Cardiac ventricle fibroblast (primary cell): ENCODE results near the gene CHTOP. TPM values are rescaled to one million over a fixed set of nuclear protein-coding genes. Genes with fewer than 3 reads are reported as not detected.

ENCODE experiments used
- total RNA-seq: library from RNA; depleted of rRNA; stranded (reverse); fragments of >200 nt; gene quantifications from 2 replicates; pipeline ENCODE4 v1.2.3, GENCODE V29; 2015

The CHTOP gene, protein sequence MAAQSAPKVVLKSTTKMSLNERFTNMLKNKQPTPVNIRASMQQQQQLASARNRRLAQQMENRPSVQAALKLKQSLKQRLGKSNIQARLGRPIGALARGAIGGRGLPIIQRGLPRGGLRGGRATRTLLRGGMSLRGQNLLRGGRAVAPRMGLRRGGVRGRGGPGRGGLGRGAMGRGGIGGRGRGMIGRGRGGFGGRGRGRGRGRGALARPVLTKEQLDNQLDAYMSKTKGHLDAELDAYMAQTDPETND
- total RNA-seq, result 24.5 and 27.5 TPM in 2 replicates

DNA sequence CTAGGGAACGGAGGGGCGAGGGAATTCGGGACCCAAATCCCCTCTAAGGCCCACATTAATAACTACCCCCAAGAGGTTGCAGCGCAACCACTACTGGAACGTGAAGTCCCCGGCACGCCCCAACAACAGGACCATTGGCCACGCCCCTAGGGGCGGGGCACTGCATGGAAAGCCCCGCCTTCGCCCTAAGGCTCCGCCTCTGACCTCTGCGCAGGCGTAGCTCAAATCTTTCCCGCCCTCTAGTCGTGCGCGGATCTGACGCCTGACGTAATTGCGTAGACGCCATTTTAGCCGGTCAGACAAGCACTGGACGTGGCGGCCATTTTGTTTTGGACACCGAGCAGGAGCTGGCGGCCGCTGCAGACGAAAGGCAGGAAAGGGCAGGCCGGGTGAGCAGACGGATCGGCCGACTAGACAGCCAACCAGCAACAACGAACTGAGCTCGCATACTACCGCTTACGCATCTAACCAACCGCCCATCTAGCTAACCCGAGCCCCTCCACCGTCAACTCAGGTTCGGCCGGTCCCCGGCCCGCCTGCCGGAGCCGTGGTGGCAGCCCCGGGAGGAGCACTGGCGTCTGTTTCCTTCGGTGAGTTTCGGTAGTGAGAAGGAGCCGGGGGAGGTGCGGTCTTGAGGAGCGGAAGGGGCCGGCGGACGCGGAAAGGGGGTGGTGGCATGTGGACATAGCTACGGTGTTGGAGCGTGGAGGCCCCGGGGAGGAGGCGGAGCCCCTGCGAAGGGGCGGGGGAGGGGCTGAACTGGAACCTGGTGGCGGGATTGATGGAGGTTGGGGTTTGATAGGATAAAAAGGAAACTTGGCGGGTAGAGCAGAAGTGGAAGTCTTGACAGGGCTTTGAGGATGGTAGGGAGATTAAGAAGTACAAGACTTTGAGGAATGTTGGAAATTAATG, at the start of gene CHTOP:
Gene CHTOP, plus strand, starts transcription at position 313 of the 912 bp plus-strand sequence. CDS start 2,523 bp downstream, outside the sequence.

DNA sequence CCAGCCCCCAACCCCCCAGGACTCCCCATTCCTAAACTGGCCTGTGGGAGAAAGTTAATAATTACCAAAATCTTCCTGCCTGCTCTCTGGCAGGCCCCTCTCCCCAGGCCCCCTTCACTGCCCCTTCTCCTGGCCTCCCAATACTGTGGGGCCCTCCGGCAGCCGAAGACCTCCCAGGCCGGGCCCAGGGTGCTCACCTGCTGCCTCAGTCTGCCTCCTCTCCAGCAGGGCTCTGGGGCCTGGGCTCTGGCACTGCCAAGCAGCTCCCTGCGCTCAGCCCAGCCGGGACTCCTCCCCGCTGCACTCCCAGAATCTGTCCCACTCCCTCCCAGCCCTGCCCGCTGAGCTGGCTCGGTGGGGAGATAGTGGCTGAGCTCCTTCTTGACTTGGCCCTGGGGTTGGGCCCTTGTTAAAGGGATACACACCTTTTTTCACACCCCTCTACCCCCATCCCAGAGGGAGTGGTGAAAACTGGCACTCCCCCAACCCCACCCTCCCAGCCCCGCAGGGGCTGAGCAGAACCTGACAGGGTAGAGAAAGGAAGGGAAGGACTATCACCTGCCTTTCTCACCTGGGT, 21.0 kb upstream of the CHTOP start, which contains the start of gene S100A16:
Gene S100A16, minus strand, starts transcription at position 383 of the 577 bp plus-strand sequence. CDS start 4,986 bp downstream, outside the sequence.

DNA sequence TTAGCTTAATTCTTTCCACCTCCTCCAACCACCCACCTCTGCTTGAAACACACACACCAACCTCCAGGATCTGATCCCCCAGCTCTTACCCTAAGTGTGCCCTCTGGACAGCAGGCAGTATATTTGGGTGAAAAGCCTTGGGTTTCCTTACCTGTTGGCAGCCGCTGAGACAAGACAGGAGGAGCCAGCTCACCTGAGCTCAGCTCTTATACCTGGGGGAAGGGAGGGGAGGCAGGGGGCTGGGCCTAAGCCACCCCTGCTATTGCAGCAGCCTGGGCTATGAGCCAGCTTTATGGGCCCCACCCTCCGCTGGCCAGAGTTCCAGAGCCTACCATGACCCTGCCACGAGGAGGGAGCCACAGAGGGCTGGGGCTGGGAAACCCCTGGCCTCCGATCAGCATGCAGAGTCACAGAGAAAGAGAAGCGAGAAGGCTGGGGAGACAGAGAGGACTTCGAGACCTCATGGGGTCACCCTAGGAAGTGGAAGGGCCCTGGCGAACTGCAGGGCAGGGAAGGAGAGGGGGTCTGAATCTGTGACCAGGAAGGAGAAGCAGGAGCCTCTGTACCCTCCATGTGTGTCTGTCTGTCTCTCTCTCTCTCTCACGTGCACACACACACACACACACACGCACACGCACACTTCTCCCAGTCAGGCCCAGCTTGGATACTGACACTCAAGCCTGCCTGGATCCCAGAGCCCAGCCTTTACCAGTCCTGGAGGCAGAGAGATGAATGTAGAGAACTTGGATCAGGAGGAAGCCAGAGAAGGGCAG, 17.5 kb upstream of the CHTOP start, which contains the start of gene S100A14:
Gene S100A14, minus strand, starts transcription at position 182 of the 773 bp plus-strand sequence. CDS start 467 bp downstream, outside the sequence.

DNA sequence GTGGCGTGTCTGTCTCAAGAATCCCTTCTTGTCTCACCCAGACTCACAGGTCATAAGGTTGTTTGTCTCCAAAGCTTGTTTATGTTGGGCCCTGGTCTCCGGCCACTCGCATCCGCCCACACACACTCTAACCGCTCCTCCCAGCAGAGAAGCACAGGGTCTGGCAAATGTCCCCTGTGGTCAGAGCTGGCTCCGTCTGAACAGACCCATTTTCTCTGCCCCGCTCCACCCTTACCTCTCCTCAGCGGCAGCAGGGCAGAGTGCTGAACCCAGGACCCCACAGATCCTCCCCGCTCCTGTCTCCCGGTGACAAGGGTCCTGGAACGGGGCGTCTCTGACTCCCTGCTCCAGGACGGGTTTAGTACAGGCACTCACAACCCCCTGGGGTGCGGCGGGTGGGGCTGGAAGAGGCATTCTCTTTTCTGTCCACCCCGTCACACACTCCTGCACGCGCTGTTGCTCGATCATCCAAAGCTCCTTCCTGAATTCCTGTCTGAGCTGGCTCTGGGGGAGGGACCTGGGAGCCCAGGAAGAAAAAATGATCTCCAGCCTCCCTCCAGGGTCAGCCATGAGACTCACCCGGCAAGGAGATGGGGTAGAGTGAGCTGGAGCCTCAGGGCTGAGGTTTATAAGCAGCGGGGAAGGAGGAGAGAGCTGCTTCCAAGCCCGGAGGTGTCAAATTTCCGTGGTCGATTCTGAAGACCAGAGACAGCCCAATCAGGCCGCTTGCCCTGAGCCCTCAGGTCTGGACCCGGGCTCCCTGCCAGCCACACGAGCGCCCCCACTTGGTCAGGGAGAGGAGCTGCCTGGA, 6.8 kb upstream of the CHTOP start, which contains the start of gene S100A13:
Gene S100A13, minus strand, starts transcription at position 602 of the 811 bp plus-strand sequence. CDS start 1,033 bp downstream, outside the sequence.

DNA sequence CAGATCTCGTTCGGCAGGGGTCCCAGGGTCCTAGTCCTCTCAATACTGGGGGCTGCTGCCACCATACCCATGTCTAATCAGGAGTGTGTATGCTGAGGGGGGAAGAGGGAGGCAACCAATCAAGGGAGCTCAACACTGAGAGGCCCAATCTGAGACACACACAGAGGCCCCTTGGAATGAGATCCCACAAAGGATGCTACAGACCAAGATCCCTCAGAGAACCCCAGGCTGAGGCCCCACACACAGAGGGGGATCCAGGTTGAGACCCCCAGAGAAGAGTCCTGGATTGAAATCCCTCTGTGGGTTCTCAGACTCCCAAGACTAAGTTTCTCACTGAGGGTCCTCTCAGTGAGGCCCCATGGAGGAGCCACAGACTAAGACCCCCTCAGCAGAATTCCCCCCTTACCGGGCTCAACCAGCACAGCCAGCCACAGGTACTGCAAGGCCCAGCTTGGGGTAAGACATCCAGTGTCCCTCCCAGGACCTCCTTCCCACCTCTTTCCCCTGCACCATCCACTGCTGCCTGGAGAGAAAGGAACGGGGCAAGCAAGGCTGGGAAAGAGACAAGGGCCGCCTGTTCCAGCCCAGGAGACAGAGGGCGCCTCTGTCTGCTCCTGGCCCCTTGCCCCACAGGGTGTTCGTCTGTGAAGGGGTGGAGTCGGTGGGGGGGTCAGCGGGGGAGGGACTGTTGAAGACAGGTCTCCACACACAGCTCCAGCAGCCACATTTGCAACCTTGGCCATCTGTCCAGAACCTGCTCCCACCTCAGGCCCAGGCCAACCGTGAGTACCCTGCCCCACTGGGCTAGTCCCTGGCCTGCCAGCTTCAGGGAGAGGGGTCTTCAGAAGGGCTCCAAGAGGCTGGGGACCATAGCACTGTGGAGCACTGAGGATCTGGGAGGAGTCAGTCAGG, 5.9 kb upstream of the CHTOP start, which contains the start of gene S100A1:
Gene S100A1, plus strand, starts transcription at position 720 of the 912 bp plus-strand sequence. CDS start 2,088 bp downstream, outside the sequence.

DNA sequence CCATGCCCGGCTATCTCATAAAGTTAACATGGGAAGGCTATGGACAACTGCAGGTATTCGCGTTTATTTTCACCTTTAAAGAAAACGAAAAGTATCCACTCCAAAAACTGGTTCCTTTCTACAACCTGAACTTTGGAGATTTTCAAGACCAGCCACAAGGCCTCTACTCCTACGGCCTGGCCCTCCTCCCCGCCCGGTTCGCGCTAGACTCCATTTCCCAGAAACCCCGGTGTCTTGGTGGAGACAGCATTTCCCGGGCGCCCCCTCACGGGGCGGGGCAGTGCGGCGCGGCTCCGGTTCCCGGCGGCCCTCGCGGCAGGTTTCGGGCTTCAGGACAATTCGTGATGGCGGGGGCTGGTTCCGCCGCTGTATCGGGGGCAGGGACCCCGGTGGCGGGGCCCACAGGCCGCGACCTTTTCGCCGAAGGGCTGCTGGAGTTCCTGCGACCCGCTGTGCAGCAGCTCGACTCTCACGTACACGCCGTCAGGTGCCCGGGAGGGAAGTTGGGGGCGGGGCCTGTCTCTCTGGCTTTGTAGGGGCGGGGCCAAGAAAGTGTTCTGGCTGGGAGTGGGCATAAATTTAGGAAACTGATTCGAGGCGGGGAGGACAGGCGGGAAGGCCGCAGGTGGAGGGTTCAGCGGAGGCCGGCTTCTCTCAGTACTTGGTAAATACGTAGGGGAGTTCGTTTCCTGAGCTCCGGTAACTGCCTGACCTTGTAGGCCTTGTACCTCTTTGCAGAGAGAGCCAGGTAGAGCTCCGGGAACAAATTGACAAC, 24.7 kb downstream of the CHTOP start, which contains the start of gene SNAPIN:
Gene SNAPIN, plus strand, starts transcription at position 304 of the 775 bp plus-strand sequence. Its CDS starts 41 bp downstream, at position 345.

DNA sequence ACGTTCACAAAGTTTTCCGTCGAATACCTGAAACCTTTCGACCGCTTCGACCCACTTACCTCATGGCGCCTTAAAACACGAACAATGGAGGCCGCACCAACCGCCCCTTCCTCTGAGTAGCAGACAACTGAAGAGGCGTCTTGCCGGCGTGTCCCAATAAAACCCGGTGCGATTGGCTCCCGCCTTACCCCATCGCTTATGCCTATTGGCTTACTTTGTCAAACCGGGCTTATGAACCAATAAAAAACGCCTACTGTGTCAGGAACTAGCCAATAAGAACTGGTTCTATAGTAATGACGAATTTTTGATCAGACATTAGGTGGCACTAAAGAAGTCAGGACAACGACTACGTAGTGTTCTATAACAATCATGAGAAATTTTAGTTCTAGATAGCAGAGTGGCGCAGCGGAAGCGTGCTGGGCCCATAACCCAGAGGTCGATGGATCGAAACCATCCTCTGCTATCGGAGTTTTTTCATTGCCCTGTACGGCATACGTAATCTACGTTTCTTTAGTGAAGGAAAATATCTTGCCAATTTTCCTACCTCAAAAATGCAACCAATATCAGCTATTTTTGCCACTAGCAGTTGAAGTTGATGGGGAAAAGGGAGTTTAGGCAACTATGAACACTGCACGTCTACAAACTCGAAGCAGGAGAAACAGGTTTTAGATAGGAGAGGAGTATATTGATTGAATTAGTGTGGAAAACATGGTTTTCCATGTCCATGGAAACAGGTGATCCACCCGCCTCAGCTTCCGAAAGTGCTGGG, 37.2 kb downstream of the CHTOP start, which contains the start of gene ILF2:
Gene ILF2, minus strand, starts transcription at position 135 of the 769 bp plus-strand sequence. Its CDS starts 71 bp downstream, at position 64.

DNA sequence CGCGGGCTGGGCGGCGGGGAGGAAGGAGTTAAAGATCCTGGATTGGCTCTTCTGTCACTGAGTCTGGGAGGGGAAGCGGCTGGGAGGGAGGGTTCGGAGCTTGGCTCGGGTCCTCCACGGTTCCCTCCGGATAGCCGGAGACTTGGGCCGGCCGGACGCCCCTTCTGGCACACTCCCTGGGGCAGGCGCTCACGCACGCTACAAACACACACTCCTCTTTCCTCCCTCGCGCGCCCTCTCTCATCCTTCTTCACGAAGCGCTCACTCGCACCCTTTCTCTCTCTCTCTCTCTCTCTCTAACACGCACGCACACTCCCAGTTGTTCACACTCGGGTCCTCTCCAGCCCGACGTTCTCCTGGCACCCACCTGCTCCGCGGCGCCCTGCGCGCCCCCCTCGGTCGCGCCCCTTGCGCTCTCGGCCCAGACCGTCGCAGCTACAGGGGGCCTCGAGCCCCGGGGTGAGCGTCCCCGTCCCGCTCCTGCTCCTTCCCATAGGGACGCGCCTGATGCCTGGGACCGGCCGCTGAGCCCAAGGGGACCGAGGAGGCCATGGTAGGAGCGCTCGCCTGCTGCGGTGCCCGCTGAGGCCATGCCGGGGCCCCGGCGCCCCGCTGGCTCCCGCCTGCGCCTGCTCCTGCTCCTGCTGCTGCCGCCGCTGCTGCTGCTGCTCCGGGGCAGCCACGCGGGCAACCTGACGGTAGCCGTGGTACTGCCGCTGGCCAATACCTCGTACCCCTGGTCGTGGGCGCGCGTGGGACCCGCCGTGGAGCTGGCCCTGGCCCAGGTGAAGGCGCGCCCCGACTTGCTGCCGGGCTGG, 44.9 kb downstream of the CHTOP start, which contains the start of gene NPR1:
Gene NPR1, plus strand, starts transcription at position 170 of the 818 bp plus-strand sequence. Its CDS starts 421 bp downstream, at position 591.

Other genes with a start within 250 kb of the CHTOP start
- gene S100A8, start 243.0 kb upstream of the CHTOP start, total RNA-seq, result not detected in 2 replicates
- gene S100A7A, start 217.5 kb upstream of the CHTOP start, total RNA-seq, result not detected in 2 replicates
- gene S100A7, start 173.4 kb upstream of the CHTOP start, total RNA-seq, result not detected in 2 replicates
- 1,170 and 1,265 TPM in 2 replicates for gene S100A6, start 98.1 kb upstream of the CHTOP start, total RNA-seq
- not detected in 2 replicates for gene S100A5, start 93.1 kb upstream of the CHTOP start, total RNA-seq
- 662 and 686 TPM in 2 replicates for gene S100A4, start 88.3 kb upstream of the CHTOP start, total RNA-seq
- gene S100A3, start 84.8 kb upstream of the CHTOP start, total RNA-seq, result 3.3 and 11.2 TPM in 2 replicates
- gene S100A2, start 68.2 kb upstream of the CHTOP start, total RNA-seq, result 0.24 and 1.9 TPM in 2 replicates
- 134 and 164 TPM in 2 replicates for gene S100A16, start 20.9 kb upstream of the CHTOP start, total RNA-seq
- gene S100A14, start 17.7 kb upstream of the CHTOP start, total RNA-seq, result not detected in 2 replicates
- 202 and 218 TPM in 2 replicates for gene S100A13, start 6.6 kb upstream of the CHTOP start, total RNA-seq
- gene S100A1, start 5.6 kb upstream of the CHTOP start, total RNA-seq, result 0.29 TPM in 1 of 2 replicates, not detected in the other
- 42.1 and 48.0 TPM in 2 replicates for gene SNAPIN, start 24.6 kb downstream of the CHTOP start, total RNA-seq
- gene ILF2, start 36.9 kb downstream of the CHTOP start, total RNA-seq, result 85.3 and 95.6 TPM in 2 replicates
- 17.4 and 19.6 TPM in 2 replicates for gene NPR1, start 44.6 kb downstream of the CHTOP start, total RNA-seq
- 28.0 and 28.3 TPM in 2 replicates for gene INTS3, start 94.0 kb downstream of the CHTOP start, total RNA-seq
- gene SLC27A3, start 141.3 kb downstream of the CHTOP start, total RNA-seq, result 46.1 and 48.2 TPM in 2 replicates